ENCODE measurements around the gene RBM19.

- TF ChIP-seq CTCF (IDR thresholded peaks at IDR 0.05; ENCODE audit: low read length) (no peak), EZH2 (IDR thresholded peaks at IDR 0.05; ENCODE audit: borderline replicate concordance, low read length) (no peak)
These were observed 3.4 kb downstream of the RBM19 start for GRCh38 chr12:113962733-113963132.
